HCT116 (cell line): ENCODE data around the gene MEFV.

Experiments used
- EZH2 ChIP-seq: fragments of 200-600 bp; sonication (generic); IDR thresholded peaks from 2 replicates; pipeline ENCODE4 v1.6.1; 2017; ENCODE audit warnings: antibody characterized with exemption, mixed run types
- POLR2AphosphoS5 ChIP-seq: IDR thresholded peaks from 2 replicates; pipeline ENCODE4 v1.6.1; 2011; ENCODE audit warnings: mild to moderate bottlenecking, low read depth, low read length, moderate library complexity
- SP1 ChIP-seq: IDR thresholded peaks from 2 replicates; pipeline ENCODE4 v1.6.1; 2012; ENCODE audit warnings: low read depth
- TCF7L2 ChIP-seq: IDR thresholded peaks from 2 replicates; pipeline ENCODE4 v1.7.0; 2011; ENCODE audit warnings: borderline replicate concordance, inconsistent platforms; ENCODE audit not compliant: insufficient read depth, insufficient read length; ENCODE audit errors: extremely low read depth
- TF ChIP-seq, protein P1 (sequence below), 3 experiments: fragments of 200-600 bp in 1 of 3; sonication (generic) in 1 of 3; IDR thresholded peaks in 2 of 3; conservative IDR thresholded peaks in 1 of 3; 2 replicates each; pipeline ENCODE4 v1.5.1; 2012 to 2017; ENCODE audit warnings: low read depth in 2 of 3, low read length in 2 of 3, antibody characterized with exemption in 1 of 3, borderline replicate concordance in 1 of 3, control low read depth in 1 of 3, mild to moderate bottlenecking in 1 of 3, mixed read lengths in 1 of 3, mixed run types in 1 of 3, moderate library complexity in 1 of 3; ENCODE audit not compliant: insufficient read depth in 1 of 3
- TF ChIP-seq, protein P2 (sequence below): IDR thresholded peaks from 2 replicates; pipeline ENCODE4 v1.6.1; 2012; ENCODE audit warnings: low read depth

GRCh38 chr16:3246876-3247275 is 9.6 kb downstream of the MEFV start:
- TF ChIP-seq, protein P1, sequence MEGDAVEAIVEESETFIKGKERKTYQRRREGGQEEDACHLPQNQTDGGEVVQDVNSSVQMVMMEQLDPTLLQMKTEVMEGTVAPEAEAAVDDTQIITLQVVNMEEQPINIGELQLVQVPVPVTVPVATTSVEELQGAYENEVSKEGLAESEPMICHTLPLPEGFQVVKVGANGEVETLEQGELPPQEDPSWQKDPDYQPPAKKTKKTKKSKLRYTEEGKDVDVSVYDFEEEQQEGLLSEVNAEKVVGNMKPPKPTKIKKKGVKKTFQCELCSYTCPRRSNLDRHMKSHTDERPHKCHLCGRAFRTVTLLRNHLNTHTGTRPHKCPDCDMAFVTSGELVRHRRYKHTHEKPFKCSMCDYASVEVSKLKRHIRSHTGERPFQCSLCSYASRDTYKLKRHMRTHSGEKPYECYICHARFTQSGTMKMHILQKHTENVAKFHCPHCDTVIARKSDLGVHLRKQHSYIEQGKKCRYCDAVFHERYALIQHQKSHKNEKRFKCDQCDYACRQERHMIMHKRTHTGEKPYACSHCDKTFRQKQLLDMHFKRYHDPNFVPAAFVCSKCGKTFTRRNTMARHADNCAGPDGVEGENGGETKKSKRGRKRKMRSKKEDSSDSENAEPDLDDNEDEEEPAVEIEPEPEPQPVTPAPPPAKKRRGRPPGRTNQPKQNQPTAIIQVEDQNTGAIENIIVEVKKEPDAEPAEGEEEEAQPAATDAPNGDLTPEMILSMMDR (IDR thresholded peaks at IDR 0.05 in 2 of 3, conservative IDR thresholded peaks at IDR 0.05 in 1 of 3; ENCODE audit: borderline replicate concordance in 1 of 3, insufficient read depth in 1 of 3, low read depth in 2 of 3, low read length in 2 of 3), result no peak
- TF ChIP-seq EZH2, result no peak
- no peak for TF ChIP-seq TCF7L2
- TF ChIP-seq, protein P2, sequence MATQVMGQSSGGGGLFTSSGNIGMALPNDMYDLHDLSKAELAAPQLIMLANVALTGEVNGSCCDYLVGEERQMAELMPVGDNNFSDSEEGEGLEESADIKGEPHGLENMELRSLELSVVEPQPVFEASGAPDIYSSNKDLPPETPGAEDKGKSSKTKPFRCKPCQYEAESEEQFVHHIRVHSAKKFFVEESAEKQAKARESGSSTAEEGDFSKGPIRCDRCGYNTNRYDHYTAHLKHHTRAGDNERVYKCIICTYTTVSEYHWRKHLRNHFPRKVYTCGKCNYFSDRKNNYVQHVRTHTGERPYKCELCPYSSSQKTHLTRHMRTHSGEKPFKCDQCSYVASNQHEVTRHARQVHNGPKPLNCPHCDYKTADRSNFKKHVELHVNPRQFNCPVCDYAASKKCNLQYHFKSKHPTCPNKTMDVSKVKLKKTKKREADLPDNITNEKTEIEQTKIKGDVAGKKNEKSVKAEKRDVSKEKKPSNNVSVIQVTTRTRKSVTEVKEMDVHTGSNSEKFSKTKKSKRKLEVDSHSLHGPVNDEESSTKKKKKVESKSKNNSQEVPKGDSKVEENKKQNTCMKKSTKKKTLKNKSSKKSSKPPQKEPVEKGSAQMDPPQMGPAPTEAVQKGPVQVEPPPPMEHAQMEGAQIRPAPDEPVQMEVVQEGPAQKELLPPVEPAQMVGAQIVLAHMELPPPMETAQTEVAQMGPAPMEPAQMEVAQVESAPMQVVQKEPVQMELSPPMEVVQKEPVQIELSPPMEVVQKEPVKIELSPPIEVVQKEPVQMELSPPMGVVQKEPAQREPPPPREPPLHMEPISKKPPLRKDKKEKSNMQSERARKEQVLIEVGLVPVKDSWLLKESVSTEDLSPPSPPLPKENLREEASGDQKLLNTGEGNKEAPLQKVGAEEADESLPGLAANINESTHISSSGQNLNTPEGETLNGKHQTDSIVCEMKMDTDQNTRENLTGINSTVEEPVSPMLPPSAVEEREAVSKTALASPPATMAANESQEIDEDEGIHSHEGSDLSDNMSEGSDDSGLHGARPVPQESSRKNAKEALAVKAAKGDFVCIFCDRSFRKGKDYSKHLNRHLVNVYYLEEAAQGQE, result no peak
- no peak for TF ChIP-seq SP1
- no peak for TF ChIP-seq POLR2AphosphoS5
